NK-92 (cell line): ENCODE measurements around the gene USP27X.

Experiments used
- DNase-seq: peaks from one replicate; lab custom pipeline; 2025; ENCODE audit not compliant: unreplicated experiment; lab: John Stamatoyannopoulos, UW

Gene USP27X

DNA sequence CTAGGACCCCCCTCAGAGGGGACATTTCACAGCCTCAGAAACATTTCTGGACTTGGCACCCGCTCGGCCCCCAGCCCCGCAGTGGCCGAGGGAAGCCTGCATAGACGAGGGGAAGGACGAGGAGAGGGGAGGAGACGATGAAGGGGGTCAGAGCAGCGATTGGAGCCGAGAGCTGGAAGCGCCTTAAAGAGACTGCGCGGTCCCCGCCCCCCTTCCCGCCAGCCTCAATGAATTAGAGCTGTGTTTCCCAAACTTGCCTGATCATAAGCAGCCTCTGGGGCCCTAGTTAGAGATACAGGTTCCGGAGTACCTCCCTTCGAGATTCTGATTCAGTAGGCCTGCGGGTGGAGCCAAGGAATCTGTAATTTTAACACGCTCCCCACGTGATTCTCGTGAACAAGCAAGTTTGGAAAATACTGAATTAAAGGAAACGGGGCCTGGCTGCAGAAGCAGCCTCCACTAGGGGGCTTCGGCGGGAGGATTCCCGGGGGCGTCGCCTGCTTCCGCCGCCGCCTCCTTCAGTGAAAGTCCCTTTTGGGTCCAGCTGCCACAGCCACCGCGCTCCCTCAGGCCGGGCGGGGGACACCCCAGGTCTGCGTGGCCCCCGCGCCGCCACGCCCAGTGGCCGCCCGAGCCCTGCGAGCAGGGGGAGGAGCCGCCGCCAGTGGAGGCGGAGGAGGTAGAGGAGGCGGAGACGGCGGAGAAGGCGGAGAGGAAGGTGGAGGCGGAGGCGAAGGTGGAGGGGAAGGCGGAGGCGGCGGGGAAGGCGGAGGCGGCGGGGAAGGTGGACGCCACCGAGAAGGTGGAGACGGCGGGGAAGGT is at the start of gene USP27X:
Gene USP27X, plus strand, starts transcription at position 651 of the 822 bp plus-strand sequence. CDS start 824 bp downstream, outside the sequence.
- DNase-seq, result peak; percentile 5

DNA sequence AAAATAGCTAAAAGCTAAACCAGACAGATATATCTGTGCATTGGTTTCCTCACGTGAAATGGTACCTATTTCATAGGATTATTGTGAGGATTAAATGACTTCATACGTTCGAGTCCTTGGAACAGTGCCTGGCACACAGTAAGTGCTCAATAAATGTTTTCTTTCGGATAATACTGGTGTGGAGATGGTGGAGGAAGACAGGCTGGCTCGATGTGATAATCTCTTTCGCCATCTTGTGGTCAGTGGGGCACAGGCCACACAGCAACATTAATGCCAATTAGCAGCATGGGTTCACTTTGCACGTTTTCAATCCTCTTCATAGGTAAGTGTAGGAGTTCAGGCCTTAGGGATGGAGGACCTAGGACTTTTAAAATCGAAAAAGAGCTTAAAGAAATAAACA is 40.9 kb upstream of the USP27X start:
- DNase-seq, result no peak

DNA sequence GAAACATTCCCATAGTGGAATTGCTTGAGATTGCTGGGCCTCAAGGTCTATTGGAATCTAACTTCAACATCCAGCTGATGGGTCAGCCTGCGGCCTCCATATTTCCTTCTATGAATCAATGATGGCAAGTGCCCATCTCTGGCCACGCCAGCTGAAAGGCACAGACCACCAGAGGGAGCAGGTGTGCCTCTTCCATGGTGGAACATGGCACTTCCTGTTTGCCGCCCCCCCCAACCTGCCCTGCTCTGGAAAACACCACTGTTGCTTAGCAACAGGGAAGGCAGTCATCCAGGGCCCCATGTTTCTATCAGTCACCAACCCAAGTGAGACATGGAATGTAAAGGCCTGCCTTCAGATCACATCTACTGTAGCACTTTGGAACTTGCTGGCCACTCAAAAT is 38.6 kb upstream of the USP27X start:
- DNase-seq, result no peak

DNA sequence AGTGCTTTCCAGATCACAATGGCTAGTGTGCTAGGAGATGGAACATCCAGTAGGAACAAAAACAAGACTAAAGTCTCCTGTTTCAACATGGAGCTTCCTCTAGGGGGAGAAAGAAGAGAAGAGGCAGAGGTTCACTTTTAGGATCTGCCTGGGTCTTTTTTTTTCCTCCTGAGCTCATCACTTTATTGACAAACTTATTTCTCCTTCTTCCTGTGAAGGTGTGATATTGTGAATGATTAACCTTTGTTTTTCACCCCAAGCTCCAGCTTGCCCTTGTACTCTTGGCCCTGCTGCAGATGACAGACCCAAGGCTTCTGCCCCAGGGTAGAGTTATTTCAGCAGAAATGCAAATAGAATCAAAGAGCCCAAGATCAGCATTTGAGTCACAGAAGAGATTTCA is 36.7 kb upstream of the USP27X start:
- DNase-seq, result no peak

DNA sequence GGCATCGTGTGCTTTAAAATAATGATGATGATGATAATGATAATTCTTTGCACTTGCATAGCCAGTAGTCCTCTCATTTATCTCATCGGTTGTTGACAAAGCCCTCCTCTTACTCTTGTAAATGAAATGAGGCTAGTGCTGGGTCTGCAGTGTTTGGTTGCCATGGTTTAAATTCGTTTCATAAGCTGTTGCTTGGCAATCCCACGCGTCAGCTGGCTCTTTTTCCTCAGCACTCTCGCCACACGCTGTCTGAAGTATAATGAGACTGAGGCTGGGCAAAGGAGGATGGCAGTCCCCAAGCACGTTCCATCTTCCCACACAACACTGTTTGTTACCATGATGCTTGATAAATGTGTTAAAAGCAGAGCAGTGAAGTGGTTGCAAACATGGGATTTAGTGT is 34.7 kb upstream of the USP27X start:
- DNase-seq, result no peak

DNA sequence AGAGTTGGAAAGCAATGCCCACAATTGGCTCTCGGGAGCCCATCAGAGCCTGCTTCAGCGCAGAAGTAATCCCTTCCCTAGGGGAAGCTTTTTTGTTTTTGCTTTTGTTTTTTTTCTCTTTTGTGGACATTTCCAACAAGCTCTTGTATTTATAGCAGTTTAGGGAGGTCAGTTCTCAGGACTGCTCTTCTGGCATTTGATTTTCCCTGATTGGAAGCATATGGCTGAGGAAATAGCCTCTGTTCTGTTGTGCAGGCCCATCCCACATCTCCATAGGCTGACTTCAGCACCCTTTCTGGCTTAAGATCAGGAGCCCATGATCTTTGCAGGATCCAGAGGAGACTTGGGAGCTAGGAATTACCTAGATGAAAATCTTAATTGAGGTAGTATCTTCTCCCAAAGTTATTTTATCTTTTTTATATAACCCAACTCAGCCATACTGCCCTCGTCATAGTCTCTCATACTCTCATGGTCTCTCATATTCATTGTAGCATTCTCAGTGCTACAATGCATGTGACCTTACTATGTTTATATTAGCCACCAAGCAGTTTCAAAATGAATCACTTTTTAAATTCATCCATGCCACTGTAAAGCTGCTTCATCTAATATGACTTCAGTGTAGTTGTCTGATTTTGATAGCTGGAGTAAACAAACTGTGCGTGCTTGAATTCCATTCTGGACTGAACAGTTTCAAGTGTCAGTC is 33.4 kb upstream of the USP27X start:
- no peak for DNase-seq

DNA sequence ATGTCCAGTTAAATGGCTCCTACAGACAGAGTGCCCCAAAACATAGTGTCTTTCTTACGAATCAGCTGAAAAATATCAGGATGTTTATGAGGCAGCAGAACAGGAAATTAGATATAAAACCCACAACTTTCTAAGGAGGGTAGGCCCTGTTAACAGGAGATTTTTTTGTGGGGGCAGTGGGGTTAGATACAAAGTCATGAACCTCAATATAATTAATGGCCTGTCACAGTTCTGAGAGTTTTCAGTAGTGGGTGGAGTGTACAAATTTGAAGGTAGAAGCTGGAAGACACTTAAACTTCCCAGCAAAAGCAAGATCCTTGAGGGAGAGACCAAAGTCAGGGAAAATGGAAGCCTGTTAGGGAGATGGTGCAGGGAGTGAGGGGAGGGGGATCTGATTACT is 32.8 kb upstream of the USP27X start:
- DNase-seq, result no peak

DNA sequence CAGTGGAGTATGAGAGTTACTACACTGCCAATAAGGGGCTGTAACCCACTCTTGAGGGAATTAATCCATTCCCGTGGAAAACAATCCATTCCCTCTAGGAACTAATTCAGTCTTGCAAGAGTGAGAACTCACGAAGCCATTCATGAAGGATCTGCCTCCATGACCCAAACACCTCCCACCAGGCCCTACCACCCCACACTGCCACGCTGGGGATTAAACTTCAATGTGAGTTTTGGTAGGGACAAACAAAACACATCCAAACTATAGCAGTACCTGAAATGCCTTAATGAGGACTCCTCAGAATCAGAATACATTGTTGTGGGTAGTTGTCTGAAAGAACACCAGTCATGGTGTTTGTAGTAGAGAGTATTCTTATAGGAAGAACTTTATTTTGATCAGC is 31.0 kb upstream of the USP27X start:
- DNase-seq, result no peak

DNA sequence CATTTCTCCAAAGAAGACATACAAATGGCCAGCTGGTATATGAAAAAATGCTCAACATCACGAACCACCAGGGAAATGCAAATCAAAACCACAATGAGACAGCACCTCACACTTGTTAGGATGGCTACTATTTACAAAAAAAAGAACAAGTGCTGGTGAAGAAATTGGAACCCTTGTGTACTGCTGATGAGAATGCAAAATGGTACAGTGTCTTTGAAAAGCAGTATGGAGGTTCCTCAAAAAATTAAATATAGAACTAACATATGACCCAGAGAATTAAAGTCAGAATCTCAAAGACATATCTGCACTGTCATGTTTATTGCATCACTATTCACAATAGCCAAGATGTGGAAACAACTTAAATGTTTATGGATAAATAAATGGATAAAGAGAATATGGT is 29.3 kb upstream of the USP27X start:
- DNase-seq, result no peak

DNA sequence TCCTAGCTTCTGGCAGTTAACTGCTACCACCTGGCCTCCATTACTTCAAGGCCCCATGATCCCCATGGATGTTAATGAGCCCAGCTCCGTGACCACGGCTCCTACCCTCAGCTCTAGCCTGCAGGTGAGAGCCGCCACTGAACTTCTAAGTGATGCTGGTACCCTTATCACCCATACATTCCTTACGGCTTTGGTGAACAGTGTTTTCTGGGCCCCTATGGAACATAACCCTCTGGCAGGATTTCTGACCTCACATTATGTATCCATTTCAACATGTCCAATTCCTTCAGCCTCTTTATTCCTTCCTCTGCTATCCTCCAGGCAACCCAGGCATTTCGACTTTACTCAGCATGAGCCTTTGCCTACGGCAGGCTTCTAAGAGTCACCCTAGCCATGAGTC is 25.6 kb upstream of the USP27X start:
- no peak for DNase-seq

DNA sequence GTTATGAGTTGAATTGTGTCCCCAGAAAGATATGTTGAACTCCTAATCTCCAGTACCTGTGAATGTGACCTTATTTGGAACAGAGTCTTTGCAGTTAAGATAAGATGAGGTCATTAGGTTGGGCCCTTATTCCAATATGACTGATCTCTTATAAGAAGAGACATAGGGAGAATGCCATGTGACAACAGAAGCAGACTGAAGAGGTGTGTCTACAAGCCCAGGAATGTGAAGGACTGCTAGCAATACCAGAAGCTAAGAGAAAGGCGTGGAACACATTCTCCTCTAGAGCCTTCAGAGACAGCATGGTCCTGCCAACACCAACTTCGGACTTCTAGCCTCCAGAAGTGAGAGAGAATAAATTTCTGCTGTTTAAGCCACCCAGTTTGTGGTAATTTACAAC is 22.5 kb upstream of the USP27X start:
- no peak for DNase-seq

DNA sequence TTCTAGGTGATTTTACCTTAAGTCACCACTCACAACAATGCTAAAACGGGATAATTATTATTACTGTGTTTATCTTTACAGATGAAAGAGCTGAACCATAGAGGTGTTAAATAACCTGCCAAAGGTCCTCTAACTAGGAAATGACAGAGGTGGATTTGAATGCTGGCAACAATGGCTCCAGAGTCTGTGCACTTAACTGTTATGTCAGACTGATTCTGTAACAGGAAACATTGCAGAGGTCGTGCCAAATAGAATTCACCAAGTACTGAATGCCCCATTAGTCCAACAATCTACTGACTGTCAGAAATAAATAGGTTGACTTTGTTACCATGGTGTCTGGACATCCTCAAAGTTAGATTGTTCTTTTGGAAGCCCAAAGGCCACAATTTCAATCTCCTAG is 20.9 kb upstream of the USP27X start:
- DNase-seq, result no peak

DNA sequence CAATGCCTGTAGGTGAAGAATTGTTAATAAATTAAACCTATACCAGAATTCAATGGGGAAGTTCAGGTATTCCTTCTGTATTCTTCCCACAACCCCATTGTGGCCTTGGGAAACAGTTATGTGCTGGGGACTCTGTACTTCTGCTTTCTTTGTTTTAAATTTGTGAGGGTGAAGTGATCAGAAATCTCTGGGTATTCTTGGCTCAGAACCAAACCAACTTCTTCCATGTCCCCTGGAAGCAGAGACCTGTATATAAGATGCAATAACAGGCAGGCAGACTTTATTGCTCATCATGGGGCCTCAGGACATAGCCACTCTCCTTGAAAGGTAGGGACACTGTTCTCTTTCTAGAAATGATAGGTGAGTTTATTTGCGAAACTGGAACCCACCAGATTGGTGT is 19.8 kb upstream of the USP27X start:
- DNase-seq, result no peak

DNA sequence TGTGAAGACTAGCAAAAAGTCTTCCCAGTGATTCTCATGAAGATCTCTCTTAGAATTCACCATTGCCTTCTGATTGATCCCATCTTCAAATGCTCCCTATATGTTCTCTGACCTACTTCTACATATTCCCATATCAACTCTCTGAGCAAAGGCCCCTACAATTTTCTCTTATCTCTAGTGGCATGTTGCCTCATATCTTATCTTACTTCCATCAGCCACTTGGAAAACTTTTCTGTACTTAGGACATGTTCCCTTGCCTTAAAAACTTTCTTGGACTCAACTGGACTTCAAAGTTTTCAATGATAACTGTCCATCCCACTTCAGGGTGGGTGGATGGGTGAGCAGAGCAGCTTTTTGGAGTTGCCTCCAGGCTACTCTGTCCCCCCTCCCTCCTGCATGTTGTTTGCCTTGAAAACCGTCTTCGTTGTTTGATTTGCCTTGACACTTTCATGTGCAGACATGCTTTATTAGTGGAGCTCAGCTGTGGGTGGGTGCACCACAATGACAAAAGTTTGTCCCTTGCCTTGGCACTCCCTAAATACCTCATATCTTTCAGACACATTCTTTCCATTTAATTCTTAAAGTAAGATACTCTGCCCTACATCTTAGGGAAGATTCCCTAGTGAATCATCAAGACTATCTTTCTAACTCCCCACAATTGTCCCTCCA is 18.3 kb upstream of the USP27X start:
- no peak for DNase-seq

DNA sequence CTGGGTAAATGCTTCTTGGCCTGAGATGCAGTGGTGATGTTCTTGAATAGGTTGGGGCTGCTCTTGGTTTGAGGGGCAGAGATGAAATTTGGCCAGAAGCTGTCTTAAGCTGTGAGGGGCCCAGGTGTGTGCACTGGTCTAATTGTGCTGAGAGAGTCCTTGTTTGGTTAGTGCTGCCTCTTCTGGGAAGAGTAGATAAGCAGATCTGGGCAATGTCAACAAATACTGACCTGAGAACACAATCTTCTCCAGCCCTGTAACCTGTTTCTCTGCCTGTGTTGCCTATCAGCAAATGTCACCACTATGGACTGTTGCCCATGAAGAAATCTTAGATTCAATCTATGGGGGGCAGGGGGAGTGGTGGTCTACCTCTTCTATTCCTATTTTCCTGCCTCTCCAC is 17.2 kb upstream of the USP27X start:
- no peak for DNase-seq

DNA sequence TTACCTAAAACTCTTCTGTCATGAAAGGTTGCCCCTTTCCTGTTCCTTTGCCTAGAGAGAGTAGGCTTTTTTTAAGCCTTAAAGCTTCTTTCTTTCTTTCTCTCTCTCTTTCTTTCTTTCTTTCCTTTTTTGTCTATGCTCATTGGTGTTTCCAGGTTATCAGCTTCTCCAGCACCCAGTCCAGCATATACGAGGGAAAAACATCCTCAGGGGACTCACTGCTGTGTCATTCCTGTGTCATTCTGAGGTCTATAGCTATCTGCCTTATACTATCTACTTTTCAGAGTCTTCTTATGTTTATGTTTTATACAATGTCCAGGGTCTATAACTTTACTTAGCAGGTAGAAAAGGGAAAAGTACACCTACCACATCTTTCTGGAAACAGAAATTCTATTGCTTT is 10.5 kb upstream of the USP27X start:
- DNase-seq, result no peak

DNA sequence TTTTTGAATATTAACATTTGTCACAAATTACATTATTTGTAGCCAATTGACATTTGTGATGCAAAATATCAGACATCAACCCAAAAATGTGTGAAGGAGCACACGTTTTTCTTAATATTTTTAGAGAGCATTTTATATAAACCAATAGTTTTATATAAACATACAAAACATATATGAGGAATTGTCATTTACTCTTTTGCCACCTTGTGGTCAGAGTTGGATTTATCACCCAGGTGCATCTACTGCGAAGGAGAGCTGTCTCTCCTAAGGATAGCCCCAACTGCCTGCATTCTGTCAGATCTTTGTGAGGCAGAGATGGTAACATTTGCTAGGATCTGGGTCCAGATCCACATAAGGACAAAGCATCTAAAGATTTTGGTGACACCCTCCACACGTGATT is 2.5 kb upstream of the USP27X start:
- no peak for DNase-seq

DNA sequence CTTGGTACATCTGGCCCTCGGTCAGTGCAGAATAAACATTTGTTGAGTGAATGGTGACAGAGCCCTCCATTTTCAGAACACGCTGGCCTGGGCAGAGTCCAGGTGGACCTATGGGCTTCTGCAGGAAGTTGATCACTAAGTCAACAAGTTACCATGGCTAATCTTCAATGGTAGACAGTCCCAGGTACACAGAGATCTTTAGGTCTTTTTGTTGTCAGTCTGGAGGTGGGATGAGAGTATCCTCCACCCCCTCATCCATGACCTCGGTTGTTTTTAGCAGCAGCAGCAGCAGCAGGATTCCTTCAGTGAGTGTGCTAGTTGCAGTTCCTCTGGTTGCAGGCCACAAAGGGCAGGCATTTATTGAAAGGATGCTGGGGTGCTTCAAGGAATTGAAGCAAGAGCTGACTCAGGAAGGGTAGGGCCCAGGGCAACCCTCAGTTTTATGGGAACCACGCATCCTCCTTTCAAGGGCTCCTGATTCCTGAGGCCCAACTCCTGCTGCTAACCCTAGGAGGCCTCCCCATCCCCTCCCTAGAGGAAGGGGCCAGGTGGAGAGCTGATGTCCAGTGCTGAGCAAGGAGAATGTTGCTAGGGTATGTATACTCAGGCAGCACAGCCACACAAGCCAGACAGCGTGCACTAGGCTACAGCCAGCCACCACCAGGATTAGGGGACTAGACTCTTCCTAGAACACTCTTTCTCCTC is 1.7 kb upstream of the USP27X start:
- DNase-seq, result no peak

DNA sequence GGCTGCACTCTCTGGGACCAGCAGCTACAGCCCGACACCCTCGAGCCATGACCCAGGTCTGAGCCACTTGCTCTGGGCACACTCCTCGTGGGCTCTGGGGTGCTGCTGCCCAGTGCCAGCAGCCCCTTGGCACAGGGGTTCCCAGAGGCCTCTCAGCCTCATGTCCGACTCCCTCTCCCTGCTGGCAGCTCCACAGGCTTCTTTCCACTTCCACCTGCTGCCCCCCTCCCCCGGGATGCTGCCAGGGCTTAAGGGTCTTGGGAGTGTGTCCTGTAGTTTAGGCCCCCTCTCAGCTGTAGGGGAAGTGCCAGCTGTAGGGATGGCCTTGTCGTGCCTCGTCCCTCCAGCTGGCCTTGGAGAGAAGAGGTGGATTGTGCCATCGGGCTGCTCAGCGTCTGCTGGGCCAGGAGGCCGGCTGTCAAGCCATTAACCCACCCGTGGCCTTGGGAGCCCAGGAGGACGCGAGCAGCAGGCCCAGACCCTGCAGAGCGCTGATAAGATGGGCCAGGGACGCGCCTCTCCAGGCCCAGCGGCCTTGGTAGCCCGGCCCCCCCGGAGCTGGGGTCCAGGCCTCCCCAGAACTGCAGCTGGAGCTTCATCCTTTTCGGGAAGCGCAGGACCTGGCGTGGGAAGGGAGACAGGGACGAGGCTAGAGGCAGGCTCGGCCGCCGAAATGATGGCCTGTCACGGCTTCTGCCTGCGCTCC is 1.0 kb upstream of the USP27X start:
- DNase-seq, result no peak

DNA sequence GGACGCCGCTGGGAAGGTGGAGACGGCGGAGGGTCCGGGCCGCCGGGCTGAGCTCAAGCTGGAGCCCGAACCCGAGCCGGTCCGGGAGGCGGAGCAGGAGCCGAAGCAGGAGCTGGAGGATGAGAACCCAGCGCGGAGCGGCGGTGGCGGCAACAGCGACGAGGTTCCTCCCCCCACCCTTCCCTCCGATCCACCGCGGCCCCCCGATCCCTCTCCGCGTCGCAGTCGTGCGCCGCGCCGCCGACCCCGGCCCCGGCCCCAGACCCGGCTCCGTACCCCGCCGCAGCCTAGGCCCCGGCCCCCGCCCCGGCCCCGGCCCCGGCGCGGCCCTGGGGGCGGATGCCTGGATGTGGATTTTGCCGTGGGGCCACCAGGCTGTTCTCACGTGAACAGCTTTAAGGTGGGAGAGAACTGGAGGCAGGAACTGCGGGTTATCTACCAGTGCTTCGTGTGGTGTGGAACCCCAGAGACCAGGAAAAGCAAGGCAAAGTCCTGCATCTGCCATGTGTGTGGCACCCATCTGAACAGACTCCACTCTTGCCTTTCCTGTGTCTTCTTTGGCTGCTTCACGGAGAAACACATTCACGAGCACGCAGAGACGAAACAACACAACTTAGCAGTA is 483 bp downstream of the USP27X start:
- DNase-seq, result no peak
